IMR-90 (cell line): ENCODE measurements around the gene SRSF4. TPM values are rescaled to one million over a fixed set of nuclear protein-coding genes. Genes with fewer than 3 reads are reported as not detected.

ENCODE experiments used
- ATAC-seq: fragments of 200-7000 bp; cut with Tn5 transposase; 2 replicates; pipeline ENCODE4 v1.9.1; 2020; ENCODE audit warnings: low read depth, mild to moderate bottlenecking, moderate library complexity
- BruUV-seq: library from RNA; stranded (reverse); fragments of 400-500 nt; replicated peaks from 2 replicates; lab custom pipeline; 2021; lab: Mats Ljungman, UMichigan
- CTCF ChIA-PET: fragments of 300-600 bp; formaldehyde crosslinking; extraction: SDS; loops from one replicate; lab custom pipeline; 2021; ENCODE audit warnings: antibody characterized with exemption; lab: Yijun Ruan, JAX
- POLR2A ChIA-PET: fragments of 300-600 bp; sonication (Branson Sonifier 250); formaldehyde crosslinking; loops from one replicate; lab custom pipeline; 2022; ENCODE audit warnings: antibody characterized with exemption; ENCODE audit not compliant: unreplicated experiment; lab: Charles Lee
- DNase-seq: peaks from one replicate; pipeline ENCODE4 v3.0.0; 2013
- H2AFZ ChIP-seq: replicated peaks from 2 replicates; pipeline ENCODE3; 2013; ENCODE audit warnings: low read length, mild to moderate bottlenecking; ENCODE audit not compliant: poor library complexity
- H2AK5ac ChIP-seq: 2 replicates; pipeline ENCODE4 v1.6.1; 2013; ENCODE audit warnings: low read depth, low read length, inconsistent platforms
- H2AK9ac ChIP-seq: replicated peaks from 2 replicates; pipeline ENCODE3; 2013; ENCODE audit warnings: mild to moderate bottlenecking, low read depth, low read length, moderate library complexity; ENCODE audit not compliant: poor library complexity
- H2BK120ac ChIP-seq: 2 replicates; pipeline ENCODE4 v1.6.1; 2013; ENCODE audit warnings: low read depth, low read length, inconsistent platforms
- H2BK15ac ChIP-seq: 3 replicates; pipeline ENCODE4 v1.6.1; 2013; ENCODE audit warnings: low read depth, low read length, inconsistent platforms
- H2BK20ac ChIP-seq: 2 replicates; pipeline ENCODE4 v1.6.1; 2013; ENCODE audit warnings: low read depth, mild to moderate bottlenecking, inconsistent platforms, low read length, moderate library complexity
- H2BK5ac ChIP-seq: 2 replicates; pipeline ENCODE4 v1.6.1; 2013; ENCODE audit warnings: mild to moderate bottlenecking, low read depth, low read length, inconsistent platforms; ENCODE audit not compliant: poor library complexity, severe bottlenecking
- H3K14ac ChIP-seq: replicated peaks from 2 replicates; pipeline ENCODE4 v1.6.1; 2013; ENCODE audit warnings: low read depth, low read length, inconsistent platforms
- H3K18ac ChIP-seq: 2 replicates; pipeline ENCODE4 v1.6.1; 2013; ENCODE audit warnings: low read depth, low read length, control low read depth
- H3K23ac ChIP-seq: 2 replicates; pipeline ENCODE4 v1.6.1; 2013; ENCODE audit warnings: low read depth, low read length, inconsistent platforms
- H3K27ac ChIP-seq: 2 replicates; pipeline ENCODE4 v1.5.1; 2013; ENCODE audit warnings: mild to moderate bottlenecking, control low read depth, low read length; ENCODE audit not compliant: insufficient read depth
- H3K27me3 ChIP-seq: 2 replicates; pipeline ENCODE4 v1.6.1; 2013; ENCODE audit warnings: low read length; ENCODE audit not compliant: control insufficient read depth, insufficient read depth
- H3K36me3 ChIP-seq: 2 replicates; pipeline ENCODE4 v1.6.1; 2013; ENCODE audit warnings: low read length, mixed read lengths; ENCODE audit not compliant: control insufficient read depth, insufficient read depth
- H3K4ac ChIP-seq: 2 replicates; pipeline ENCODE4 v1.6.1; 2013; ENCODE audit warnings: low read depth, low read length, inconsistent platforms
- H3K4me1 ChIP-seq: 2 replicates; pipeline ENCODE4 v1.6.1; 2013; ENCODE audit warnings: low read length, mixed read lengths; ENCODE audit not compliant: control insufficient read depth, insufficient read depth
- H3K4me2 ChIP-seq: 2 replicates; pipeline ENCODE4 v1.6.1; 2013; ENCODE audit warnings: low read depth, mild to moderate bottlenecking, control low read depth, low read length, moderate library complexity
- H3K4me3 ChIP-seq: 2 replicates; pipeline ENCODE4 v1.5.1; 2013; ENCODE audit warnings: low read depth, mild to moderate bottlenecking, control low read depth, low read length, moderate library complexity; ENCODE audit not compliant: insufficient read depth
- H3K56ac ChIP-seq: 2 replicates; pipeline ENCODE4 v1.6.1; 2013; ENCODE audit warnings: low read length, inconsistent platforms; ENCODE audit not compliant: insufficient read depth; ENCODE audit errors: extremely low read depth
- H3K79me1 ChIP-seq, 2 experiments: 2 replicates each; pipeline ENCODE4 v1.6.1; 2013; ENCODE audit warnings: low read length in 2 of 2, inconsistent platforms in 1 of 2, low read depth in 1 of 2
- H3K9ac ChIP-seq: 2 replicates; pipeline ENCODE4 v1.6.1; 2013; ENCODE audit warnings: low read depth, low read length, control low read depth
- H3K9me1 ChIP-seq: 2 replicates; pipeline ENCODE4 v1.6.1; 2013; ENCODE audit warnings: low read length, inconsistent platforms; ENCODE audit not compliant: insufficient read depth
- H3K9me3 ChIP-seq: 2 replicates; pipeline ENCODE4 v1.6.1; 2013; ENCODE audit warnings: low read length; ENCODE audit not compliant: control insufficient read depth, insufficient read depth
- H4K20me1 ChIP-seq: 2 replicates; pipeline ENCODE4 v1.6.1; 2013; ENCODE audit warnings: low read length, inconsistent platforms; ENCODE audit not compliant: insufficient read depth
- H4K5ac ChIP-seq: 2 replicates; pipeline ENCODE4 v1.6.1; 2013; ENCODE audit warnings: mild to moderate bottlenecking, low read depth, low read length, control low read depth
- H4K8ac ChIP-seq, 2 experiments: 2 replicates each; pipeline ENCODE4 v1.6.1; 2013; ENCODE audit warnings: low read depth in 2 of 2, low read length in 2 of 2, control low read depth in 1 of 2, inconsistent platforms in 1 of 2
- H4K91ac ChIP-seq: 2 replicates; pipeline ENCODE4 v1.6.1; 2013; ENCODE audit warnings: low read depth, low read length, inconsistent platforms; ENCODE audit not compliant: insufficient read depth
- BHLHE40 ChIP-seq: fragments of 150-350 bp; IDR thresholded peaks from 2 replicates; pipeline ENCODE4 v1.6.1; 2016; ENCODE audit warnings: mild to moderate bottlenecking, low read depth, low read length
- CEBPB ChIP-seq: IDR thresholded peaks from 2 replicates; pipeline ENCODE4 v1.6.1; 2012; ENCODE audit warnings: low read depth, low read length, improper control_type of control experiment
- CHD1 ChIP-seq: IDR thresholded peaks from 2 replicates; pipeline ENCODE4 v1.6.1; 2012; ENCODE audit warnings: low read depth, low read length, improper control_type of control experiment
- CTCF ChIP-seq: conservative IDR thresholded peaks from 2 replicates; pipeline ENCODE4 v1.5.1; 2012; ENCODE audit warnings: mild to moderate bottlenecking, low read depth, low read length, improper control_type of control experiment
- ELK1 ChIP-seq: fragments of 150-350 bp; IDR thresholded peaks from 2 replicates; pipeline ENCODE4 v1.6.1; 2016; ENCODE audit warnings: low read depth, mild to moderate bottlenecking, low read length, moderate library complexity, borderline replicate concordance
- FOS ChIP-seq: fragments of 150-350 bp; IDR thresholded peaks from 2 replicates; pipeline ENCODE4 v1.6.1; 2016; ENCODE audit warnings: low read depth, low read length
- MAFK ChIP-seq: IDR thresholded peaks from 2 replicates; pipeline ENCODE4 v1.6.1; 2012; ENCODE audit warnings: low read depth, low read length, improper control_type of control experiment
- MAZ ChIP-seq: IDR thresholded peaks from 2 replicates; pipeline ENCODE4 v1.6.1; 2012; ENCODE audit warnings: low read depth, mild to moderate bottlenecking, low read length, improper control_type of control experiment, moderate library complexity, borderline replicate concordance
- MXI1 ChIP-seq: IDR thresholded peaks from 2 replicates; pipeline ENCODE4 v1.6.1; 2012; ENCODE audit warnings: low read depth, mild to moderate bottlenecking, low read length, moderate library complexity, borderline replicate concordance
- NFE2L2 ChIP-seq: fragments of 150-350 bp; IDR thresholded peaks from 2 replicates; pipeline ENCODE4 v1.6.1; 2016; ENCODE audit warnings: low read depth, mild to moderate bottlenecking, low read length
- POLR2A ChIP-seq: IDR thresholded peaks from 2 replicates; pipeline ENCODE4 v1.6.1; 2012; ENCODE audit warnings: mild to moderate bottlenecking, low read depth, low read length
- RAD21 ChIP-seq: IDR thresholded peaks from 2 replicates; pipeline ENCODE4 v1.6.1; 2012; ENCODE audit warnings: low read length, improper control_type of control experiment
- RCOR1 ChIP-seq: IDR thresholded peaks from 2 replicates; pipeline ENCODE4 v1.6.1; 2012; ENCODE audit warnings: mild to moderate bottlenecking, low read length, improper control_type of control experiment; ENCODE audit not compliant: insufficient replicate concordance
- RFX5 ChIP-seq: IDR thresholded peaks from 2 replicates; pipeline ENCODE4 v1.8.0; 2012; ENCODE audit warnings: low read depth, mild to moderate bottlenecking, low read length, moderate library complexity
- SMC3 ChIP-seq: fragments of 150-350 bp; IDR thresholded peaks from 2 replicates; pipeline ENCODE4 v1.6.1; 2016; ENCODE audit warnings: low read depth, mild to moderate bottlenecking, antibody characterized with exemption, low read length, moderate library complexity
- USF2 ChIP-seq: fragments of 150-350 bp; IDR thresholded peaks from 2 replicates; pipeline ENCODE4 v1.6.1; 2017; ENCODE audit warnings: mild to moderate bottlenecking, antibody characterized with exemption, low read length, low read depth
- WGBS, 2 experiments: methylation state at CpG; one replicate each; pipeline versions ENCODE4 v1.1.5 to v1.1.7; 2013; ENCODE audit warnings: missing lambda C conversion rate in 2 of 2; ENCODE audit not compliant: insufficient read length in 1 of 2; ENCODE audit errors: extremely low coverage in 2 of 2; 5-methylcytosine and 5-hydroxymethylcytosine counted together
- dilution Hi-C: fragments of 300-500 bp; cut with HindIII; formaldehyde crosslinking; loops from one replicate; pipeline ENCODE4 v1.14.3; 2018; ENCODE audit warnings: low sequenced_read_pairs; ENCODE audit not compliant: unreplicated experiment
- in situ Hi-C: fragments of 300-500 bp; cut with MboI; formaldehyde crosslinking; loops from 3 replicates; pipeline ENCODE4 v1.14.3; 2019; ENCODE audit warnings: low sequenced_read_pairs, inconsistent platforms, mixed read lengths
- intact Hi-C: fragments of 100-400 bp; cut with micrococcal nuclease; formaldehyde crosslinking; loops from 2 replicates; pipeline ENCODE4 v1.10.0; 2022
- polyA plus RNA-seq, 3 experiments: library from polyadenylated mRNA; depleted of rRNA; stranded (reverse); fragments of >200 nt; gene quantifications; 2 replicates each; pipeline ENCODE4 v1.2.3, GENCODE V29; 2012; ENCODE audit warnings: low replicate concordance in 1 of 3
- total RNA-seq: library from RNA; depleted of rRNA; stranded (reverse); fragments of >200 nt; gene quantifications from 2 replicates; pipeline ENCODE4 v1.2.3, GENCODE V29; 2012

SRSF4 gene
- total and polyA plus RNA-seq, 2 of the 4 experiments (the other 2 are of a cell fraction), result 20.8 to 48.5 TPM

GRCh38 chr1:29171521-29171920 lies 10.2 kb downstream of the SRSF4 start:
- no peak overlapping the region for H4K8ac ChIP-seq
- H2BK5ac ChIP-seq, result no peak overlapping the region
- dilution Hi-C loops (no loop called here), intact Hi-C loops (no loop called here), in situ Hi-C loops (no loop called here)
- H2AK9ac ChIP-seq, result no peak overlapping the region
- POLR2A ChIA-PET, result interaction anchor here (0.7 to 1.5 kb wide), 2 partner anchors 10 to 23 kb away, joined by 3 to 5 read pairs; partner anchors contain the start of gene SRSF4
- H3K27ac ChIP-seq, result no peak overlapping the region
- H2BK20ac ChIP-seq, result no peak overlapping the region
- H2AFZ ChIP-seq, result no peak overlapping the region
- no peak for ATAC-seq
- no peak overlapping the region for H2AK5ac ChIP-seq
- H3K79me1 ChIP-seq, result peaks cover 3 to 49% of the 10 kb centered on the region in 2 experiments
- no peak overlapping the region for H3K14ac ChIP-seq
- no CpG with 5 or more reads among the region's 5 CpGs for WGBS, 2 experiments
- no peak overlapping the region for H4K91ac ChIP-seq
- peaks cover 6% of the 10 kb centered on the region for H3K9me1 ChIP-seq
- no peak overlapping the region for H2BK15ac ChIP-seq
- H3K9ac ChIP-seq, result no peak overlapping the region
- TF ChIP-seq MAFK (no peak), SMC3 (no peak), POLR2A (no peak), USF2 (no peak), NFE2L2 (no peak), CHD1 (no peak), MXI1 (no peak), MAZ (no peak), ELK1 (no peak), RAD21 (no peak), BHLHE40 (no peak), RFX5 (no peak), RCOR1 (no peak), FOS (no peak), CEBPB (no peak), CTCF (no peak)
- H3K56ac ChIP-seq, result no peak overlapping the region
- no peak for DNase-seq
- peaks cover 9% of the 10 kb centered on the region for H3K4me1 ChIP-seq
- H4K20me1 ChIP-seq, result peaks cover 79% of the 10 kb centered on the region
- no peak overlapping the region for H4K5ac ChIP-seq
- no peaks in the 10 kb centered on the region for H3K27me3 ChIP-seq
- BruUV-seq, result no TSS peak
- no peak overlapping the region for H3K4ac ChIP-seq
- H3K9me3 ChIP-seq, result no peaks in the 10 kb centered on the region
- H3K23ac ChIP-seq, result no peak overlapping the region; the same call in 1 of the 2 replicates
- no peak overlapping the region for H2BK120ac ChIP-seq
- H3K4me2 ChIP-seq, result no peak overlapping the region
- H3K18ac ChIP-seq, result no peak overlapping the region
- CTCF ChIA-PET, result interaction anchor here (0.7 kb wide), 1 partner anchor 11 kb away, joined by 4 read pairs; no protein-coding TSS in a partner anchor
- H3K4me3 ChIP-seq, result no peak overlapping the region
- H3K36me3 ChIP-seq, result peaks cover 10% of the 10 kb centered on the region
